Astrocyte (in vitro differentiated cells and primary cell): ENCODE measurements around the gene TAF1B. TPM values are rescaled to one million over a fixed set of nuclear protein-coding genes. Genes with fewer than 3 reads are reported as not detected.
A peak's percentile ranks its signal among the peaks of the same experiment; 100 is the strongest.

Experiments
- DNase-seq: peaks from one replicate; pipeline ENCODE4 v3.0.0-alpha.2; 2010; ENCODE audit warnings: low read depth
- FAIRE-seq: peaks from 2 replicates; lab custom pipeline; 2011; peaks lifted over from hg19 to GRCh38; lab: Jason Lieb, UNC
- H2AFZ ChIP-seq: 2 replicates; pipeline ENCODE4 v1.6.0; 2012; ENCODE audit warnings: low read depth, low read length, inconsistent platforms
- H3K27ac ChIP-seq: 2 replicates; pipeline ENCODE4 v1.5.1; 2011; ENCODE audit warnings: low read depth, low read length, inconsistent platforms
- H3K27me3 ChIP-seq: 2 replicates; pipeline ENCODE4 v1.6.0; 2011; ENCODE audit warnings: low read length, inconsistent platforms; ENCODE audit not compliant: insufficient read depth
- H3K36me3 ChIP-seq: 2 replicates; pipeline ENCODE4 v1.5.1; 2011; ENCODE audit warnings: low read length, inconsistent platforms; ENCODE audit not compliant: insufficient read depth
- H3K4me1 ChIP-seq: 2 replicates; pipeline ENCODE4 v1.5.1; 2011; ENCODE audit warnings: low read length, inconsistent platforms; ENCODE audit not compliant: insufficient read depth
- H3K4me2 ChIP-seq: 2 replicates; pipeline ENCODE4 v1.6.0; 2012; ENCODE audit warnings: low read length, inconsistent platforms
- H3K4me3 ChIP-seq: 2 replicates; pipeline ENCODE4 v1.5.1; 2011; ENCODE audit warnings: low read depth, mild to moderate bottlenecking, low read length, inconsistent platforms; ENCODE audit not compliant: insufficient read depth
- H3K79me2 ChIP-seq: 2 replicates; pipeline ENCODE4 v1.6.0; 2012; ENCODE audit warnings: mild to moderate bottlenecking, low read length, inconsistent platforms; ENCODE audit not compliant: insufficient read depth
- H3K9ac ChIP-seq: 2 replicates; pipeline ENCODE4 v1.6.0; 2012; ENCODE audit warnings: mild to moderate bottlenecking, low read length, inconsistent platforms
- H3K9me3 ChIP-seq: 2 replicates; pipeline ENCODE4 v1.5.1; 2012; ENCODE audit warnings: low read depth, mild to moderate bottlenecking, low read length, inconsistent platforms; ENCODE audit not compliant: insufficient read depth
- H4K20me1 ChIP-seq: 2 replicates; pipeline ENCODE4 v1.6.0; 2012; ENCODE audit warnings: low read length, inconsistent platforms; ENCODE audit not compliant: insufficient read depth
- H3K27ac Mint-ChIP-seq: one replicate; pipeline ENCODE4 v1.8.0; 2021; ENCODE audit warnings: mild to moderate bottlenecking, mixed read lengths; ENCODE audit not compliant: unreplicated experiment
- H3K27me3 Mint-ChIP-seq: one replicate; pipeline ENCODE4 v1.8.0; 2021; ENCODE audit warnings: low read depth, mixed read lengths; ENCODE audit not compliant: unreplicated experiment
- H3K36me3 Mint-ChIP-seq: one replicate; pipeline ENCODE4 v1.8.0; 2021; ENCODE audit warnings: low read depth, mixed read lengths; ENCODE audit not compliant: unreplicated experiment
- H3K4me1 Mint-ChIP-seq: one replicate; pipeline ENCODE4 v1.8.0; 2021; ENCODE audit warnings: low read depth, mixed read lengths; ENCODE audit not compliant: unreplicated experiment
- H3K4me3 Mint-ChIP-seq: one replicate; pipeline ENCODE4 v1.8.0; 2021; ENCODE audit warnings: mild to moderate bottlenecking, moderate library complexity, mixed read lengths; ENCODE audit not compliant: unreplicated experiment
- H3K9me3 Mint-ChIP-seq: one replicate; pipeline ENCODE4 v1.8.0; 2021; ENCODE audit warnings: mild to moderate bottlenecking, mixed read lengths; ENCODE audit not compliant: unreplicated experiment
- CTCF ChIP-seq: IDR thresholded peaks from 2 replicates; pipeline ENCODE4 v1.5.1; 2011; ENCODE audit warnings: low read depth, mild to moderate bottlenecking, inconsistent platforms, low read length, moderate library complexity; ENCODE audit not compliant: insufficient read depth
- EZH2 ChIP-seq: IDR thresholded peaks from 2 replicates; pipeline ENCODE4 v1.6.1; 2012; ENCODE audit warnings: mild to moderate bottlenecking, low read length, inconsistent platforms; ENCODE audit not compliant: insufficient read depth
- total RNA-seq: library from RNA; stranded (reverse); gene quantifications from 2 replicates; pipeline ENCODE4 v1.2.1, GENCODE V29; 2021

The TAF1B gene
- total RNA-seq, 1 donor from 2014 or later, result 14.5 TPM

- H3K4me1 Mint-ChIP-seq, result no peaks in the 10 kb centered on the region
- Histone ChIP-seq H3K4me3 (peak overlapping the region; percentile 62), H3K9ac (peak overlapping the region; percentile 65)
Measured at GRCh38 chr2:9950521-9951271, 107.4 kb downstream of the TAF1B start.

GRCh38 chr2:9951272-9951521 lies 107.9 kb downstream of the TAF1B start:
- peaks cover 4% of the 10 kb centered on the region for H3K4me1 ChIP-seq
- peak overlapping the region; percentile 86 for H3K4me2 ChIP-seq
- peak overlapping the region; percentile 83 for H2AFZ ChIP-seq
- no peaks in the 10 kb centered on the region for H3K9me3 ChIP-seq
- H3K4me1 Mint-ChIP-seq, result no peaks in the 10 kb centered on the region
- peaks cover 15% of the 10 kb centered on the region for H3K27me3 ChIP-seq
- H3K27ac Mint-ChIP-seq, result no peak overlapping the region
- no peaks in the 10 kb centered on the region for H3K36me3 ChIP-seq
- H4K20me1 ChIP-seq, result no peaks in the 10 kb centered on the region
- no peak overlapping the region for H3K4me3 Mint-ChIP-seq
- peaks cover 18% of the 10 kb centered on the region for H3K27me3 Mint-ChIP-seq
- H3K9ac ChIP-seq, result peak overlapping the region; percentile 65
- no peaks in the 10 kb centered on the region for H3K36me3 Mint-ChIP-seq
- FAIRE-seq (no peak), DNase-seq (no peak)
- no peaks in the 10 kb centered on the region for H3K9me3 Mint-ChIP-seq
- TF ChIP-seq CTCF, result no peak
- peak overlapping the region; percentile 62 for H3K4me3 ChIP-seq
- H3K79me2 ChIP-seq, result no peaks in the 10 kb centered on the region
- H3K27ac ChIP-seq, result no peak overlapping the region

More at GRCh38 chr2:9950521-9951271, 107.4 kb downstream of the TAF1B start:
- peaks cover 21% of the 10 kb centered on the region for H3K27me3 Mint-ChIP-seq
- no peaks in the 10 kb centered on the region for H3K9me3 ChIP-seq
- H3K79me2 ChIP-seq, result no peaks in the 10 kb centered on the region
- H3K27me3 ChIP-seq, result peaks cover 15% of the 10 kb centered on the region
- no peak overlapping the region for H3K27ac Mint-ChIP-seq
- H2AFZ ChIP-seq, result peak overlapping the region; percentile 83
- DNase-seq (no peak), FAIRE-seq (no peak)
- peak overlapping the region; percentile 76 for H3K4me3 Mint-ChIP-seq
- H3K27ac ChIP-seq, result no peak overlapping the region
- H4K20me1 ChIP-seq, result no peaks in the 10 kb centered on the region
- TF ChIP-seq CTCF (no peak), EZH2 (no peak)
- H3K9me3 Mint-ChIP-seq, result no peaks in the 10 kb centered on the region
- H3K36me3 Mint-ChIP-seq, result no peaks in the 10 kb centered on the region
- peak overlapping the region; percentile 86 for H3K4me2 ChIP-seq
- H3K4me1 ChIP-seq, result peaks cover 4% of the 10 kb centered on the region
- no peaks in the 10 kb centered on the region for H3K36me3 ChIP-seq
